ENCODE measurements around the gene KIF3B. TPM values are rescaled to one million over a fixed set of nuclear protein-coding genes. Genes with fewer than 3 reads are reported as not detected.

Gene KIF3B
- polyA plus RNA-seq (ENCODE audit: insufficient read length in 3 of 3), result 10 to 100 TPM; 47.1 to 49.1 (median 47.9) TPM

DNA sequence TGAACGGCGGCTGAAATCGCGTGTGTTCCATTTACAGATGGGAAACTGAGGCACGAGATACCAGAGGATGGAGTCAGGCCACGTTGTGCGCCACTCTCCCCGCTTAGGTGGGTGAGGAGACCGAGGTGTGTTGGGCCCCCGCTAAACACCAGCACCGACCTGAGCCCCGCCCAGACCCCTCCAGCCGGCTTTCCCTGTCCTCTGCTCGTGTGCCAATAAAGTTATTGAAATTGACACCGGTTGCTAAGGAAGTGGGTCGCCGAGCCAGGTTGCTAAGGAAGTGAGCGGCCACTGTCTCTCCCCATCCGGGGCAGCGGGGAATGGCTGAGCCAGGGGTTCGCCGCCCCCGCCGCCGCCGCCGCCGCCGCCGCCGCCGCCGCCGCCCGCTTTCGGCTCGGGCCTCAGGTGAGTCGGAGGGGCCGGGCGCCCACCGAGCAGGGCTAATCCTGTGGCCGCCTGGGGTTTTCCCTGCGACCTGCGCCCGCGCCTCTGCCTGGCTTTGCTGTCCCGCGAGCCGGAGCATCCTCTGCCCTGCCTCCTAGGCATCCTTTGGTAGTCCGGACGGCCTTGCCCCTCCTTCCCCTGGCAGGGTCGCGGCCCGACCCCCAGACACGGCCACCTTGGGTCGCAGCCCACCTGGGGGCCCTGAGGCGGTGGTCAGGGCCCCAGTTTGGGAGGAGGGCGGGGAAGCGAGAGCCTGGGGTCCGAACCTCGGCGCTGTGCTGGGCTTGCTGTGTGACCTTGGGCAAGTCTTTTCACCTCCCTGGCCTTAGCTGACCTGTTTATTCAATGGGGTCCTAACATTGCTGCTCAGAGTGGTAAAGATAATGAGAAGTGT, at the start of gene KIF3B:
TSS of gene KIF3B (plus strand) at position 291 of the 838 bp plus-strand sequence. CDS start 32,127 bp downstream, outside the sequence.
- DNase-seq (ENCODE audit: low read depth in 3 of 3, low spot score in 2 of 3), result peak; percentile 56 to 71 (median 64)

DNA sequence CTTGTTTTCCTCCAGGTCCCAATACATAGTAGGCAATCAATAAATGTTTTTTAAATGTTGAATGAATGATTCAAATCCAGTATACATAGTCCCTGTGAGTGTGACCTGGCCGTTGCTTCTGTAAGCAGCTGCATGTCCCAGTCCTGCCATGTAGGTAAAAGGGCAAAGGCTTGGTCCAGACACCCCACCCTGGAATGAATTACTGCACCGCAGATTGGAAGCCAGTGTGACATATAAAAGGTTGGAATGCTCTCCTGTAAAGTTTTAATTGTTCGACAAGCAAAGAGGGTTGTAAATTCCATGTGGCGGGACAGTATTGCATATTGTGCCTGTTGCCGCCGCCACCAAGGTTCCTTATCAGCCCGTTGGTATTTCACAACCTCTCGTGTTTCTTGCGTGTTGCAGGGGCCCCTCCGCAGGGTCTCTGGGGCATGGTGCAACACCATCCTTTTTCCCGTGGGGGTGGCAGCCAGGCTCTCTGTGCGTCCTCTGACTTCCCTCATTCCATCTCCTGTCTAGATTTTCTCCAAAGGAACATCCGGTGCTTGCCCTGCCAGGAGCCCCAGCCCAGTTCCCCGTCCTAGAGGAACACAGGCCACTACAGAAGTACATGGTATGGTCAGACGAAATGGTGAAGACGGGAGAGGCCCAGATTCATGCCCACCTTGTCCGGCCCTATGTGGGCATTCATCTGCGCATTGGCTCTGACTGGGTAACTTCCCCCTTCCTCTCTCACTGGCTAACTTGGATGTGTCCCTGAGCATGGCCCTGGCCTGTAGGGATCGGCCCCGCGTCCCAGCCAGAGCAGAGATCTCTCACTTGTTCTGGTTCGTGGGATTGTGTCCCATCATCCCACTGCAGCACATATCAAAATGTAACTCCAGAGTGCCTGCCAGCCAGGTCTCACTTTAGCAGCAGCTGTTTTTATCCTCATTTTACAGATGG, 49.4 kb upstream of the KIF3B start:
- no peak for DNase-seq (ENCODE audit: low read depth in 3 of 3, low spot score in 2 of 3)

DNA sequence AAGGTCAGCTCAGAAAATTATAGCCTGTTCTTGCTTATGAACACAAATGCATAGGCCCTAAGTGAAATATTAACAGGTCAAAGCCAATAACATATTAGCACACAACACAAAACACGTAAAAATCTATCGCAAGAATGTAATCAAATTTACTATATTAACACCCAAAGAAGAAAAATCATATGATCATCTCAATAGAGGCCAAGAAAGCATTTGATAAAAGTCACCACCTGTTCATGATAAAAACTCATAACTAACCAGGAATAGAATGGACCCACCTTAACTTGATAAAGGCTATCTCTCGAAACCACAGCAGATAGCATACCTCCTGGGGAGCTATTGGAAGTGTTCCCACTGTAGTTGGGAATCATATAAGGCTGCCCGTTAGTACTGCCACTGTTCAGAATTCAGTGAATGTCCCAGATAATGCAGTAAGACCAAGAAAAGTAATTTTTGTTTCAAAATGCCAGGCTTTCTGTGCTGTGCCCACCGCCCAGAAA, 48.2 kb upstream of the KIF3B start:
- no peak for DNase-seq (ENCODE audit: low read depth in 3 of 3, low spot score in 2 of 3)

DNA sequence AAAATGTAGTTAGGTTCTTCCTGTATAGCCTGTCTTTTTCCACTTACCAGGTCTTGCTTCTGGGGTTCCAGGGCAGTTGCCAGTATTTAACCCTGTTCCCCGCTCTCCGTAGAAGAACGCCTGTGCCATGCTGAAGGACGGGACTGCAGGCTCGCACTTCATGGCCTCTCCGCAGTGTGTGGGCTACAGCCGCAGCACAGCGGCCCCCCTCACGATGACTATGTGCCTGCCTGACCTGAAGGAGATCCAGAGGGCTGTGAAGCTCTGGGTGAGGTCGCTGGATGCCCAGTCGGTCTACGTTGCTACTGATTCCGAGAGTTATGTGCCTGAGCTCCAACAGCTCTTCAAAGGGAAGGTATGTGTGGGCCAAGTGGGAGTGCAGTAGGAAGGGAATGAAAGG, 46.7 kb upstream of the KIF3B start:
- DNase-seq (ENCODE audit: low read depth in 3 of 3, low spot score in 2 of 3), result no peak

DNA sequence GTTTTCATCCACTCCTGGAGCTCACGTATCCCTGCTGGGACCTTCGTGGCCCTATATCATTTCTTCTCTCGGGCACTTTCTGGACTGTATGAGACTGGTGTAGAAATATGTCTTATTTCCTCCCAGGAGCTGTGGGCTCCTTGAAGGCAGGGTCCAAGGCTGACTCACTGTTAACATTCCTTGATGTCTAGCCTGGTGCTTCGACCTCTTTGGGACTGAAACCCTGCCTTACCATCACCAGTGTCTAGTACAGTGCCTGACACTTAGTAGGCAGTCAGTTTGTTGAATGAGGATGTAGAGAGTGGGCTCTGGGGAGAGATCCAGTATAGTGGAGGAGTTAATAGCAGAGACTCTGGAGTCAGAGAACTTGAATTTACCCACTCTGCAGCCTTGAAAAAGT, 46.2 kb upstream of the KIF3B start:
- no peak for DNase-seq (ENCODE audit: low read depth in 3 of 3, low spot score in 2 of 3)

DNA sequence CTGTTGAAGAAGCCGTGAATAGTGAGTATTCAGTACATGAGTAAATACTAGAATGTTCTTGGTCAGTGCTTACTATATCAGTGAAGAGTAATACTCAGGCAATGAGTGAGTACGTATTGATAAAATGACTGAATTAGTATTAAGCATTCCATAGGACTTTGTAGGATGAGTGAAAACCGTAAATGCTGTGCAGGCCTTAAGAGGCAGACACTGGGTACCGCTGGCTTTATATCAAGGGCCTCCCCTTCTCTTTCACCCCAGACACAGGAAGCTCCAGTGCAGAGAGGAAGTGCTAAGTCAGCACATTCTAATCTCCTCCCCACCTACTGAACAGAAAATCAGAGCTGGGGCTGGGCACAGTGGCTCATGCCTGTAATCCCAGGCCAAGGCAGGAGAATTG, 45.6 kb upstream of the KIF3B start:
- DNase-seq (ENCODE audit: low read depth in 3 of 3, low spot score in 2 of 3), result no peak

DNA sequence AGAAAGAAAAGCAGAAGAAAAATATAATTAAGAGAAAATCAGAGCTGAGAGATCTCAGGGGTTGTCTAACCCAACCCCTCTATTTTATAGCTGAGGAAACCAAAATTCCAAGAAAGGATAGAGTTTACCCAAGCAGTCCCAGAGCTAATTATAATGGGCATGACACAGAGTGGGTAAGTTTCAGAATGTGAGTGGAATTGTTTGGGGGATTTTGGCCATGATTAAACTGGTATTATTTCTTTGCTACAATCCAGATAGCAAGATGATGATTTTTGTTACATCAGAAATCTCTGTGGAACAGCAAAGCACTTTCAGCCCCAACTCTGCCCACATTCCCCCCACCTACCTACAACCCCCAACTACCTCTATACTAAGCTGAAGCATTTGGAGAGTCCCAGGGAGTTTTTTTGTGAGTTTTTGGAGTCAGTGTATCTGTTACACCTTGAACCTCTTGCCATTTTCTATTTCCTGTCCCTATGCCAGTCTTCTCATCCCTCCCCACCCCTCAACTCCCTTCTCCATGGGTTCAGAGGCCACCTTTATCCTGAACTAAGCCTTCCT, 45.0 kb upstream of the KIF3B start:
- no peak for DNase-seq (ENCODE audit: low read depth in 3 of 3, low spot score in 2 of 3)

DNA sequence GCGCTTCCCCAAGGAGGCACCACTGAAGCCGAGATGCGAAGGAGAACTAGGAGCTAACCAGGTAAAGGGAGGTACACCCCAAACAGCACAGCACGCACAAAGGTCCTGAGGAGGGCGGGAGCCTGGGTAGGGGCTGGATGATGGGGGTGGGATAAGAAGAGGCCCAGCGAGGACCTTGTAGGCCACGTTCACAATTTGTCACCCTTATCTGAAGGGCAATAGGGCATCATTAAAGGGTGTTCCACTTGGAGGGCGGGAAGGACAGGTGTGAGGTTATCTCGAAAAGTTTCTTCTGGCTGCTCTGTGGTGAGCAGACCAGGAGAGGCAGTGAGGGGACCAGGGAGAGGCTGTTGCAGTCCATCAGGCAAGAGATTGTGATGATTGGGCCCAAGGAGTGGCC, 44.2 kb upstream of the KIF3B start:
- no peak for DNase-seq (ENCODE audit: low read depth in 3 of 3, low spot score in 2 of 3)

DNA sequence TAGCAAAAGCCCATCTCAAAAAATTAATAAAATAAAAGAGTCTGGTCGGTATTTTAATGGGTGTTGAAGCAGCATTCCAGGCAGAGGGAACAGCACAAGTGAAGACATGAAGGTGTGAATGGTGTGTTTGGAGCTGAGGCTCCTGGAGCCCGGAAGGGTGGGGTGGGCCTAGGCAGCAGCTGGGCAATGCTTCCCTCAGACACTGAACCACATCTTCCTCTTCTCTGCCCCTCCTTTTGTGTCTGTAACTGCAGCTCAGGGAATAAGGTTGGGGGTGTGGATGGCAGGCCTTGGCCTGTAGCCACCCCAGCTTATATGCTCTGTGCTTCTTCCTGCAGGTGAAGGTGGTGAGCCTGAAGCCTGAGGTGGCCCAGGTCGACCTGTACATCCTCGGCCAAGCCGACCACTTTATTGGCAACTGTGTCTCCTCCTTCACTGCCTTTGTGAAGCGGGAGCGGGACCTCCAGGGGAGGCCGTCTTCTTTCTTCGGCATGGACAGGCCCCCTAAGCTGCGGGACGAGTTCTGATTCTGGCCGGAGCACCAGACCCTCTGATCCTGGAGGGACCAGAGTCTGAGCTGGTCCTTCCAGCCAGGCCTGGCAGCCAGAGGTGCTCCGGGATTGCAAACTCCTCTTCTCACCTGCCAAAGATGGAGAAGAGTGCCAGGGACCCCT, 43.2 kb upstream of the KIF3B start:
- no peak for DNase-seq (ENCODE audit: low read depth in 3 of 3, low spot score in 2 of 3)

DNA sequence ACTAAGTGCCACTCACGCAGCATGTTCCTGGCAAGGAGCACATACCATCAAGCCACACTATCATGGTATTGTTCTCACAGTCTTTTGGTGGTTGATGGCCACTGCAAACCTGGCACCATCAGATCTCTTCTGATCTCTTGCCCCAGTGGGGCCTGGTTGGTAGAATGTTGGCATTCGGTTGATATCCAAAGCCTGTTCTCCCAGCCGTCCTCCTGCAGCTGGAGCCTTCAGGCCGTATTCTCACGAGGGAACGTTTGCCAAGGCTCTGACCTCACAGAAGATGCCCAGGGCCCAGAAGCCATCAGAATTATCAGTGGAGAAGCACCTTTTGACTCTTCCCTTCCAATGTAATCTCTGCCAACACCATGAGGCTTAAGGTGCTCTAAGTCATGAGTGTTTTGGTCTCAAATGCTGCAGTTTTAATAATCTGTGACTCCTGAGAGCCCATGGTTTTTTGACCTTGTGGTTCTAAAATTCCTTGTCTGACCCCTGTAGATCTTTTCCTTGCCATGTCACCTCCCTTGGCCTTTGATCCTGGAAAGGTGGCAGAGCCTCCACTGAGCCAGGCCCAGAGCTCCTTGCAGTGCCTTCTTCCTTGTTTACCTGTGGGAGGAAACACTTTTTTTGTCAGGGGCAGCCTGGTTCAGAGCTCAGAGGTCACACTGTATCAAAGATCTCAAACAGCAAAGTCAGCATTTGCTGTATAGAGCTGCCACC, 42.0 kb upstream of the KIF3B start:
- DNase-seq (ENCODE audit: low read depth in 3 of 3, low spot score in 2 of 3), result no peak

DNA sequence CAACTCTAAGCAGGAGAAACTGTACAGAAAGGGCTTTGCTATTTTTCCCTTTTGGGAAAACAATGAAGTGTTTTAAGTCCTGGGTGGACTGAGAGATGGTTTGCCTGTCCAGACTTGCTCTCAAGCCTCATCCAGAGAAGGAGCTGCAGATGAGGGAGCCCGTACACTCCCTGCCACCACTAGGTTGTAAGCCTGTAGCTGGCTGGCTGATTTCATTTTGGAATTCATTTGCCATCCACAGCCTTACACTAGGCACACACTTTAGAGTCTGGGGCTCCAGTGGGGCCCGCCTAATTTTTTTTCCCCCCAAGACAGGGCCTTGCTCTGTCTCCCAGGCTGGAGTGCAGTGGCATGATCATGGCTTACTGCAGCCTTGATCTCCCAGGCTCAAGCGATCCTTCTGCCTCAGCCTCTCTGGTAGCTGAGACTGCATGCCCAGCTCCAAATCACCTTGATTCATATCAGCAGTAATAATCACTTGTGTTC, 41.4 kb upstream of the KIF3B start:
- DNase-seq (ENCODE audit: low read depth in 3 of 3, low spot score in 2 of 3), result no peak

DNA sequence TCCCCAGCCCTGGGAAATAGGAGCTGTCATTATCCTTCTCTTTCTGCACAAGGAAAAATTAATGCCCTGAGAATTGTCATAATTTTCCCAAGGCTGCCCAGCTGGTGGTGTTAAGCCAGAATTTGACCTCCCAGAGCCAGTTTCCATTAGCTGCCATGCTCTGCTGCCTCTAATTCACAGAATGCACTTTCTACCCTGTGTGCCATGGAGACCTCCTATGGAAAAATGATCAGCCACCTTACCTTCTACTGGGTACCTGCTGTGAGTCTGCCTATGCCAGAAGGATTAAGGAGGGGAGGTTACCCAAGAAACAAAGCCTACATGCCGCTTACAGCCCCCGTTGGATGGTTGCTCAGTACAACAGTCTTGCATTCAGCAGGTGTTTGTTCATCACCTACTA, 40.6 kb upstream of the KIF3B start:
- no peak for DNase-seq (ENCODE audit: low read depth in 3 of 3, low spot score in 2 of 3)

DNA sequence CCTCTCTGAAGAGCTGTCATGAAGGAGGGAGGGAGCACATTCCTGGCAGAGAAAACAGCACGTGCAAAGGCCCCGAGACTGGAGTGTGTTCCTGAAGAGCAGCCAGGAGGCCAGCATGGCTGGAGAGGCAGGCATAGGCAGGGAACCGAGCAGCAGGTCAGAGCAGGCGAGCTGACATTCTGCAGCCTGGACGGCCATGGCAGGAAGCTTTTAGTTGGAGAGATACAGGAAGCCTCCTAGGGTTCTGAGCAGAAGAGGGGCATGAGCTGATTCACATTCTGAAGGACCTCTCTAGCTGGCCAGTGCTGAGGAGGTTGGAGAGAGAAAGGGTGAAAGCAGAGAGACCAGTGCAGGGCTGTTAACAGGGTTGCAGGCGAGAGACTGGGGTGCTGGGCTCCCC, 40.0 kb upstream of the KIF3B start:
- no peak for DNase-seq (ENCODE audit: low read depth in 3 of 3, low spot score in 2 of 3)

DNA sequence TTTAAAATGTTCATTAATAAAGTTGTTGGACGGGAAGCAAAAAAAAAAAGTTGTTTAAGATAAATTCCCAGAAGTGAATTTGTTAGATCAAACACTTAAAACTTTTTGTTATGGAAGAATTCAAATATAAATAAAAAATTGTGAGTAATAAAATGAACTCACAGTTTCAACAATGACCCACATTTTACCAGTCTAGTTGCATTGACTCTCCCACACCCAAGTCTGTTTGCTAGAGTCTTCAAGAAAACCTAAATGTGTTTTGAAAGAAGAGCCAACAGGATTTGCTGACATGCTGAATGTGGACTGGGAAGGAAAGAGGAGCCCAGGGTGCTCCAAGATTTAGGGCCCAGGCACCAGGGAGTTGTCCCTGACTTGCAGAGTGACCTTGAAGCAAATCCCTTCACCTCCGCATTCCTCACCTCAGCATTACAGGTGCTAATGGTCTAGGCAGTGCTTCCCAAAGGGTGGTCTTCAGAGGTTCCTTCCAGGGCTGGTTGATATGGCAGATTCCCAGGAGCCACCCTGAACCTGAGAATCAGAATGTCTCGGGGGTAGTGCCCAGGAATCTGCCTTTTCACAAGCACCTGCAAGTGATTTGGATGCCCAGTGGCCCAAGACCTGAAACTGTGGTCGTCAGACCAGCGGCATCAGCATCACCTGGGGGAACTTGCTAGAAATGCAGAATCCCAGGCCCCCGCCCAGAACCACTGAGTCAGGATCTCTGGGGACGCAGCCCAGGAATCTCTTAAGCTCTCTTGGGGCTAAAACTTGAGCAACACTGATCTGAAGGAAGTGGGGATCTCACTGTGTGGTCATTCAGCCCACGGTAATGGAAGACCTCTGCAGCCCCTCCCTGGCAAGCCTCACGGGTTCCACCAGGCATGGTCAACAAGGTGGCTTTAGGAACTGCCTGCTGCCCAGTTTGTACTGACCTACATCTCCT, 38.7 kb upstream of the KIF3B start:
- no peak for DNase-seq (ENCODE audit: low read depth in 3 of 3, low spot score in 2 of 3)

DNA sequence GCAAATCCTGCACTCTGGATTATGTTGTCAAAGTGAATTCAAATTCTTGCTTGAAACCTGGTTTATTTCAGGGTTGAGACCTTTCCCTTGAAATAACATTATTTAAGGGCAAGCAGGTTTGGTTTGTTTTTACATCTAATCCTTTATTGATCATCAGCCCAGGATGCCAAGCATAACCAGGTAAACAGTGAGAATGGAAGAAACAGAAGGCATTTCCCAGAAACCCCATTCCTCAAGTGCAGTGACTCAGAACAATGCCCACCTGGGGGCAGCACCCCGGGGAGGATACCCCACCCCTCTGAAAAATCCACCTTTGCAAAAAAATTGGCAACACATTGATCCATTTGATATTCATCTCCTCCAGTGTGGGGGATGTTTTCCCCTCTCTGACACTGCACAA, 37.2 kb upstream of the KIF3B start:
- peak in 1 of 3 donors; percentile 5 for DNase-seq (ENCODE audit: low read depth in 3 of 3, low spot score in 2 of 3)

DNA sequence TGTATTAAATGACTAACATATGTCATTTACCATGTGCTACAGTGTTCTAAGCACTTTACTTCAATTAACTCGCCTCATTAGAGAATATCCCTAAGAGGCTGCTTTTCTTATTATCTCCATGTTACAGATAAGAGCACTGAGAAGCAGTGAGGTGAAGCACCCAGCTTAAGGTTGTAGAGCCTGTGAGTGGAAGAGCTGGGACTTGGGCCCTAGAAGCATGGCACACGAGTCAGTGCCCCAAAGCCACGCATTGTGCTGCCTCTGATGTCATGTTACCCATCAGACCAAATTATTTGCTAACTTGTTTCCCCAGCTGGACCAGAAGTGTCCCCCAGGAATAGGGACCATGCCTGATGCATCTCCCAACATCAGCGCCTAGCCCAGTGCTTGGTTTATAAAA, 35.6 kb upstream of the KIF3B start:
- no peak for DNase-seq (ENCODE audit: low read depth in 3 of 3, low spot score in 2 of 3)

DNA sequence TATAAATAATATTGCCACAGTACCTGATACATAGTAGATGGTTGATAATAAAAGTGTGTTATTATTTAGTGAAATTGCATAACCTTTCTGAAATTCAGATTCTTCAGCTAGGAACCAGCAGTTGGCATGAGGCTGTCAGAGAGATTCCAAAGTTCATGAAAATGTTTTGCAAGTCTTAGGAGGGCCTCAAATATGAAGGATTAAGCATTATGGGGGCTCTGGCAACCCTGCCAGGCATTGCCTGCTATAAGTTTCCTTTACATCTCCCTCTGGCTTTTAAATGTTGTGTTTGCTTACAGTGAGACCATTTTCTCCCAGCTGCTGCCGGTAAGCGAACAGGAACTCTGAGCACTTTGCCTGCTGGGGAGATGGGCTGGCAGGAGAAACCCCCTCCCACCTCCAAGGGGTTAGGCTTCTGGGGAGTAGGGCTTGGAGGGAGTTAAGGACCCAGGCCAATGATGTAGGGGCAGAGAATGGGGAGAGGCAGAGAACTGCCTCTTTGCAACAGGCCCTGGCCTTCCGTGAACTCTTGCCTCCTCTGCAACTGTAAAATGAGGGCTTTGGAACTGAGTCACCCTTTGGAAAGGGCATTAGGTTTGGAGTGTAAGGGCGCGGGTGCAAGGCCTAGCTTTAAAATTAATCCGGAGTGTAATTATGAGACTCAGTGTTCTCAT, 33.2 kb upstream of the KIF3B start:
- no peak for DNase-seq (ENCODE audit: low read depth in 3 of 3, low spot score in 2 of 3)

DNA sequence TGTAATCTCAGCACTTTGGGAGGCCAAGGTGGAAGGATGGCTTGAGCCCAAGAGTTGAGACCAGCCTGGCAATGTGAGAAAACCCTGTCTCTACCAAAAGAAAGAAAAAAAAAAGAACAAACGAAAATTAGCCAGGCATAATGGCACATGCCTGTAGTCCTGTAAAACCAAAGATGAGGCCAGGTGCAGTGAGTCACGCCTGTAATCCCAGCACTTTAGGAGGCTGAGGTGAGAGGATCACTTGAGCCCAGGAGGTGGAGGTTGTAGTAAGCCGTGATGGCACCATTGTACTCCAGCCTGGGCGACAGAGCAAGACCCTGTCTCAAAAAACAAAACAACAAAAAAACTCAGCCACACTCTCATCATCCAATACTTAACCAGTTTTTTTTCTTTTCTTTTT, 32.5 kb upstream of the KIF3B start:
- DNase-seq (ENCODE audit: low read depth in 3 of 3, low spot score in 2 of 3), result no peak

Data from right renal cortex interstitium (tissue), 3 donors.